GM10266 (cell line): ENCODE results near the gene KDM4C.

Experiments used
- DNase-seq: peaks from one replicate; pipeline ENCODE4 v3.0.0; 2012; ENCODE audit errors: extremely low spot score
- CTCF ChIP-seq: IDR thresholded peaks from 2 replicates; pipeline ENCODE4 v1.5.1; 2012; ENCODE audit warnings: mild to moderate bottlenecking, low read depth; ENCODE audit not compliant: control insufficient read depth, insufficient read depth; ENCODE audit errors: missing control alignments

Gene KDM4C

GRCh38 chr9:6902423-6902822 is 144.7 kb downstream of the KDM4C start:
- DNase-seq = no peak
- TF ChIP-seq CTCF = no peak

GRCh38 chr9:6904371-6904770 is 146.6 kb downstream of the KDM4C start:
- no peak for TF ChIP-seq CTCF
- no peak for DNase-seq

GRCh38 chr9:6905850-6906375 is 148.1 kb downstream of the KDM4C start:
- no peak for TF ChIP-seq CTCF
- no peak for DNase-seq

GRCh38 chr9:6907772-6908381 is 150.1 kb downstream of the KDM4C start:
- peak; percentile 17 for TF ChIP-seq CTCF
- no peak for DNase-seq

- no peak for DNase-seq
These were observed 151.4 kb downstream of the KDM4C start for GRCh38 chr9:6909181-6909580.

GRCh38 chr9:6910032-6910431 is 152.3 kb downstream of the KDM4C start:
- peak; percentile 41 for TF ChIP-seq CTCF
- no peak for DNase-seq

More at GRCh38 chr9:6909181-6909580, 151.4 kb downstream of the KDM4C start:
- TF ChIP-seq CTCF = no peak

GRCh38 chr9:6910497-6910896 is 152.7 kb downstream of the KDM4C start:
- DNase-seq = no peak
- TF ChIP-seq CTCF = no peak
